ENCODE results near the gene NSFL1C. TPM values are rescaled to one million over a fixed set of nuclear protein-coding genes. Genes with fewer than 3 reads are reported as not detected.

NSFL1C gene
- total RNA-seq, 1 experiment from 2014 or later: 119 TPM

DNA sequence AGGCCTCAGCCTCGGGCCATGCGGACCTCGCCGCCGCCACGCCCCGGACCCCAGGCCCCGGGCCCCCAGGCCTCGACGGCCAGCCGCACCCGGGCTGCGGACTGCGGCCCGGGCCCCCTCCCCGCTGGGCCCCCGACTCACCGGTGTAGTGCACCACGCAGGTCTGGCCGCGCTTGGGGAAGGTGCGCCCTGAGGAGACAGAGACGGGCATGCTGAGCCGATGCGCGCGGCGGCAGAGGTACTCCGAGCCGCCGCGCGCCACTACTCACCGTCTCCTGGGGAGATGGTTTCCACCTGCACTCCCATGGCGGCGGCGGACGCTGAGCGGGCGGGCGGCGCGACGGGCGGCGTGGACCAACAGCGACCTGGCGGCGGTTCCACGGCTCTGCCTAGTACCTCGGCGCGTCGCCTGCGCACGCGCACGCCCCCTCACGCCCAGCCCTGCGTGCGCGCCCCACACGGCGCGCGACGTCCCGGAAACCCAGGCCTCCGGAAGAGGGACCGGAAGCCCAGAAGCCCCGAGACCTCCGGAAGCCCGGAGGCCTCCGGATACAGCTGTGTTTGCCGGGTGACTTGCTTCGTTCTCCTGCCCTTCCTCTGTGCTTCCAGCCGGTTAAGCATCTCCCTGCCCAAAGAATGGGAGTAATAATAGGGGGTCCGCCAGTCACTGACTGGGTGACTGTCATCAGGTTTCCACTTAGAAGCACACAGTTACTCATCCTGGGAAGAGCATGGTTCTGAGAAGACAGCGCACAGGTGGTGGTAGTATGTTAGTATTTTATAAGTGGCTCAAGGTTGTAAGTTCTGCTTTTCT, 73.7 kb downstream of the NSFL1C start, which contains the start of gene FKBP1A:
Gene FKBP1A, minus strand, starts transcription at position 362 of the 814 bp plus-strand sequence. Its CDS starts 56 bp downstream, at position 306.
- peaks cover 13% of the 10 kb centered on the region for H3K36me3 Mint-ChIP-seq (ENCODE audit: insufficient read depth, unreplicated experiment)
- peak within 1 kb of the TSS; percentile 72 for H3K4me3 ChIP-seq (ENCODE audit: low read depth, low read length)
- H3K9me3 Mint-ChIP-seq (ENCODE audit: unreplicated experiment): no peaks in the 10 kb centered on the region
- peak; percentile 91 to 92 for DNase-seq
- peaks cover 2% of the 10 kb centered on the region for H3K36me3 ChIP-seq (ENCODE audit: control insufficient read depth, insufficient read depth, low read length)
- H3K4me3 Mint-ChIP-seq (ENCODE audit: unreplicated experiment): peak within 1 kb of the TSS; percentile 92
- BruUV-seq (replicated peaks): no TSS peak
- H3K27me3 Mint-ChIP-seq (ENCODE audit: insufficient read depth, unreplicated experiment): no peaks in the 10 kb centered on the region
- peak within 1 kb of the TSS; percentile 64 for H3K27ac Mint-ChIP-seq (ENCODE audit: unreplicated experiment)
- peaks cover 14% of the 10 kb centered on the region for H3K4me1 ChIP-seq
- ChIA-PET CTCF (interaction anchor here (0.6 to 1.0 kb wide), 6 partner anchors 45 to 481 kb away, joined by 3 to 8 read pairs (median 5); no protein-coding TSS in a partner anchor), POLR2A (interaction anchor here (0.6 to 1.2 kb wide), 8 partner anchors 9 to 1125 kb away, joined by 4 to 11 read pairs (median 5); no protein-coding TSS in a partner anchor)
- TF ChIP-seq CTCF (IDR thresholded peaks at IDR 0.05; ENCODE audit: insufficient read depth in 1 of 2, low read depth in 1 of 2, low read length in 1 of 2, severe bottlenecking in 1 of 2, unreplicated experiment in 1 of 2): no peak
- peaks cover 16% of the 10 kb centered on the region for H3K4me1 Mint-ChIP-seq (ENCODE audit: low read depth, unreplicated experiment)
- intact Hi-C loops (cut with micrococcal nuclease; ENCODE audit: unreplicated experiment): loop anchor here (5.0 kb wide), 1 partner anchor 66 kb away; the partner anchor contains the start of gene SDCBP2
- no peaks in the 10 kb centered on the region for H3K27me3 ChIP-seq (replicated peaks; ENCODE audit: control insufficient read depth, insufficient read depth, low read length)
- H3K9me3 ChIP-seq: no peaks in the 10 kb centered on the region

GRCh38 chr20:1392443-1392692, 74.3 kb downstream of the NSFL1C start:
- Histone ChIP-seq H3K9me3 (no peaks in the 10 kb centered on the region), H3K27me3 (replicated peaks; ENCODE audit: control insufficient read depth, insufficient read depth, low read length) (no peaks in the 10 kb centered on the region), H3K4me1 (peaks cover 12% of the 10 kb centered on the region), H3K4me3 (ENCODE audit: low read depth, low read length) (peak overlapping the region; percentile 72), H3K36me3 (ENCODE audit: control insufficient read depth, insufficient read depth, low read length) (peaks cover 2% of the 10 kb centered on the region)
- Mint-ChIP-seq H3K27ac (ENCODE audit: unreplicated experiment) (peak overlapping the region; percentile 57), H3K9me3 (ENCODE audit: unreplicated experiment) (no peaks in the 10 kb centered on the region), H3K4me1 (ENCODE audit: low read depth, unreplicated experiment) (peaks cover 16% of the 10 kb centered on the region), H3K4me3 (ENCODE audit: unreplicated experiment) (peak overlapping the region; percentile 92), H3K27me3 (ENCODE audit: insufficient read depth, unreplicated experiment) (no peaks in the 10 kb centered on the region), H3K36me3 (ENCODE audit: insufficient read depth, unreplicated experiment) (peaks cover 13% of the 10 kb centered on the region)
- DNase-seq: no peak
- intact Hi-C loops (cut with micrococcal nuclease; ENCODE audit: unreplicated experiment): loop anchor here (5.0 kb wide), 1 partner anchor 65 kb away; the partner anchor contains the start of gene SDCBP2
- no TSS peak for BruUV-seq (replicated peaks)
- CTCF ChIA-PET: interaction anchor here (0.6 to 1.8 kb wide), 2 partner anchors 48 to 112 kb away, joined by 3 to 5 read pairs; no protein-coding TSS in a partner anchor
- POLR2A ChIA-PET: interaction anchor here (0.6 to 1.2 kb wide), 2 partner anchors 67 to 1125 kb away, joined by 4 read pairs; no protein-coding TSS in a partner anchor
- no peak for TF ChIP-seq CTCF (IDR thresholded peaks at IDR 0.05; ENCODE audit: insufficient read depth in 1 of 2, low read depth in 1 of 2, low read length in 1 of 2, severe bottlenecking in 1 of 2, unreplicated experiment in 1 of 2)

Other genes with a start within 250 kb of the NSFL1C start
- gene RAD21L1, start 240.8 kb downstream of the NSFL1C start, total RNA-seq (2022): not detected in 2 replicates
- gene SNPH, start 200.6 kb downstream of the NSFL1C start, total RNA-seq (2022): 0.28 and 0.36 TPM in 2 replicates
- 1.4 and 2.0 TPM in 2 replicates for gene SDCBP2, start 137.7 kb downstream of the NSFL1C start, total RNA-seq (2022)
- gene FKBP1A, start 73.8 kb downstream of the NSFL1C start, total RNA-seq (2022): 220 and 228 TPM in 2 replicates
- gene SIRPB2, start 24.6 kb upstream of the NSFL1C start, total RNA-seq (2022): not detected in 2 replicates
- not detected in 2 replicates for gene SIRPD, start 90.9 kb upstream of the NSFL1C start, total RNA-seq (2022)
- not detected in 2 replicates for gene SIRPB1, start 153.2 kb upstream of the NSFL1C start, total RNA-seq (2022)
- not detected in 2 replicates for gene SIRPG, start 190.9 kb upstream of the NSFL1C start, total RNA-seq (2022)